GM12891 (cell line): Measurements from ENCODE around the gene VPS4A.

Experiments used
- POLR2AphosphoS5 ChIP-seq: IDR thresholded peaks from 2 replicates; pipeline ENCODE4 v1.6.1; 2011; ENCODE audit warnings: low read depth, low read length, control low read depth
- SPI1 ChIP-seq: IDR thresholded peaks from 2 replicates; pipeline ENCODE4 v1.6.1; 2011; ENCODE audit warnings: low read depth, low read length, control low read depth

DNA sequence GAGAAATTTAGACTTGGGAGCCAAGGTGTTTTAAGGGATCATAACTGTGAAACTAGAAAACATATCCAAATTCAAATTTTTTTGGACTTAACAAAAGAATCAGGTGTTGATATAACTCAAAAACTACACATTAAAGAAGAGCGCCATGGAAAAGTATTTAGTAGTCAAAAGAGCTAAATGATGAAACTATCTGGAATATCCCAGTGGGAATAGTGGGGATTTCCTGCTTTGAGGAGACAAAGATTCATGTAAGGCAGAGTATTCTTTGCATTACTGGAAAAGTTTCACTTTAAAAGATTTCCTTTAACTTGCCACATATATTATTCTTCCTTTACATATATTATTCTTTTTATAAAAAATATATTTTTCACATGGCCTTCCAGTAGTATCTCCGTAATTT is 40.3 kb upstream of the VPS4A start:
- TF ChIP-seq POLR2AphosphoS5 (no peak), SPI1 (no peak)
